ENCODE data around the gene OPN3. TPM values are rescaled to one million over a fixed set of nuclear protein-coding genes. Genes with fewer than 3 reads are reported as not detected.

Gene OPN3
- total RNA-seq, 1 donor from 2014 or later: 9.0 TPM

GRCh38 chr1:241603731-241604245 lies 36.4 kb downstream of the OPN3 start:
- no peaks in the 10 kb centered on the region for H3K4me1 ChIP-seq
- H3K27ac ChIP-seq: no peak overlapping the region
- intact Hi-C loops (cut with DNase I): no loop called here
- H3K9me3 ChIP-seq: no peaks in the 10 kb centered on the region
- H3K27me3 ChIP-seq: no peaks in the 10 kb centered on the region
- H3K4me3 ChIP-seq: no peak overlapping the region
- H3K36me3 ChIP-seq: no peaks in the 10 kb centered on the region
- no peak for DNase-seq (ENCODE audit: low spot score in 2 of 2)
- TF ChIP-seq CTCF (IDR thresholded peaks at IDR 0.05): no peak

- Histone ChIP-seq H3K27ac (no peak overlapping the region), H3K36me3 (no peaks in the 10 kb centered on the region), H3K4me1 (no peaks in the 10 kb centered on the region), H3K4me3 (no peak overlapping the region), H3K9me3 (no peaks in the 10 kb centered on the region), H3K27me3 (no peaks in the 10 kb centered on the region)
- intact Hi-C loops (cut with DNase I): no loop called here
- TF ChIP-seq CTCF (IDR thresholded peaks at IDR 0.05): no peak
- DNase-seq (ENCODE audit: low spot score in 2 of 2): no peak
Observed at GRCh38 chr1:241600496-241600901, 39.7 kb downstream of the OPN3 start.

- H3K4me3 ChIP-seq: no peak overlapping the region
- no peak for TF ChIP-seq CTCF (IDR thresholded peaks at IDR 0.05)
- no peak overlapping the region for H3K27ac ChIP-seq
- no peaks in the 10 kb centered on the region for H3K9me3 ChIP-seq
- DNase-seq (ENCODE audit: low spot score in 2 of 2): no peak
- H3K36me3 ChIP-seq: no peaks in the 10 kb centered on the region
- H3K27me3 ChIP-seq: no peaks in the 10 kb centered on the region
- no peaks in the 10 kb centered on the region for H3K4me1 ChIP-seq
- intact Hi-C loops (cut with DNase I): no loop called here
Observed at GRCh38 chr1:241598249-241598648, 41.9 kb downstream of the OPN3 start.

- Histone ChIP-seq H3K4me3 (no peak overlapping the region), H3K27ac (no peak overlapping the region), H3K27me3 (no peaks in the 10 kb centered on the region), H3K36me3 (no peaks in the 10 kb centered on the region), H3K4me1 (no peaks in the 10 kb centered on the region), H3K9me3 (no peaks in the 10 kb centered on the region)
- no peak for TF ChIP-seq CTCF (IDR thresholded peaks at IDR 0.05)
- DNase-seq (ENCODE audit: low spot score in 2 of 2): no peak
- intact Hi-C loops (cut with DNase I): no loop called here
Observed at GRCh38 chr1:241596633-241597032, 43.5 kb downstream of the OPN3 start.

GRCh38 chr1:241593186-241593585 lies 47.0 kb downstream of the OPN3 start:
- TF ChIP-seq CTCF (IDR thresholded peaks at IDR 0.05): no peak

More at GRCh38 chr1:241593186-241593585, 47.0 kb downstream of the OPN3 start:
- Histone ChIP-seq H3K4me3 (no peak overlapping the region), H3K9me3 (no peaks in the 10 kb centered on the region), H3K4me1 (no peaks in the 10 kb centered on the region), H3K27me3 (no peaks in the 10 kb centered on the region), H3K36me3 (no peaks in the 10 kb centered on the region), H3K27ac (no peak overlapping the region)
- intact Hi-C loops (cut with DNase I): no loop called here
- no peak for DNase-seq (ENCODE audit: low spot score in 2 of 2)

Data from ascending aorta (tissue), 2 donors.